Neural cell (in vitro differentiated cells): ENCODE results near the gene SLF2. TPM values are rescaled to one million over a fixed set of nuclear protein-coding genes. Genes with fewer than 3 reads are reported as not detected.

Experiments used
- H2AFZ ChIP-seq: fragments of 200-600, 300-800 bp; sonication (generic), shearing (Covaris generic); 2 replicates; pipeline ENCODE4 v1.6.0; 2014; ENCODE audit warnings: low read depth, mild to moderate bottlenecking, antibody characterized with exemption, low read length, moderate library complexity
- H3F3A ChIP-seq: fragments of 200-600 bp; shearing (Covaris generic); 2 replicates; pipeline ENCODE4 v1.6.1; 2016; ENCODE audit warnings: mild to moderate bottlenecking, moderate library complexity, mixed read lengths, antibody characterized with exemption, low read length; ENCODE audit not compliant: insufficient read depth, poor library complexity, severe bottlenecking
- H3K27ac ChIP-seq: fragments of 200-600, 300-800 bp; sonication (generic), shearing (Covaris generic); 2 replicates; pipeline ENCODE4 v1.5.1; 2014; ENCODE audit warnings: mild to moderate bottlenecking, low read length, moderate library complexity
- H3K27me3 ChIP-seq: fragments of 300-800, 200-600 bp; sonication (generic), shearing (Covaris generic); 2 replicates; pipeline ENCODE4 v1.6.0; 2014; ENCODE audit warnings: mild to moderate bottlenecking, low read depth, low read length, moderate library complexity; ENCODE audit not compliant: insufficient read depth
- H3K36me3 ChIP-seq: fragments of 300-800, 200-600 bp; sonication (generic), shearing (Covaris generic); 2 replicates; pipeline ENCODE4 v1.5.1; 2014; ENCODE audit warnings: mild to moderate bottlenecking, antibody characterized with exemption, low read length, moderate library complexity; ENCODE audit not compliant: insufficient read depth
- H3K4me2 ChIP-seq: fragments of 300-800, 200-600 bp; sonication (generic), shearing (Covaris generic); 2 replicates; pipeline ENCODE4 v1.6.0; 2014; ENCODE audit warnings: mild to moderate bottlenecking, low read length
- H3K4me3 ChIP-seq: fragments of 300-800, 200-600 bp; sonication (generic), shearing (Covaris generic); 2 replicates; pipeline ENCODE4 v1.5.1; 2014; ENCODE audit warnings: mild to moderate bottlenecking, low read length, moderate library complexity
- H3K79me2 ChIP-seq: fragments of 200-600 bp; shearing (Covaris generic); replicated peaks from 2 replicates; pipeline ENCODE4 v1.6.0; 2014; ENCODE audit warnings: mild to moderate bottlenecking, low read length, moderate library complexity; ENCODE audit not compliant: insufficient read depth
- H3K9ac ChIP-seq: fragments of 300-800, 200-600 bp; sonication (generic), shearing (Covaris generic); 2 replicates; pipeline ENCODE4 v1.6.1; 2016; ENCODE audit warnings: mild to moderate bottlenecking, low read length, mixed read lengths
- H3K9me2 ChIP-seq: fragments of 200-600 bp; shearing (Covaris generic); 2 replicates; pipeline ENCODE4 v1.6.1; 2016; ENCODE audit warnings: mild to moderate bottlenecking, low read length, mixed read lengths; ENCODE audit not compliant: insufficient read depth
- H3K9me3 ChIP-seq: fragments of 200-600, 300-800 bp; sonication (generic), shearing (Covaris generic); 2 replicates; pipeline ENCODE4 v1.6.1; 2016; ENCODE audit warnings: mild to moderate bottlenecking, mixed run types, low read length, moderate library complexity, mixed read lengths
- H4K20me1 ChIP-seq: fragments of 200-600 bp; shearing (Covaris generic); 2 replicates; pipeline ENCODE4 v1.6.1; 2016; ENCODE audit warnings: mild to moderate bottlenecking, mixed run types; ENCODE audit not compliant: insufficient read depth
- CTCF ChIP-seq: fragments of 450-650 bp; IDR thresholded peaks from 2 replicates; pipeline ENCODE4 v1.5.1; 2014; ENCODE audit warnings: antibody characterized with exemption, mild to moderate bottlenecking, moderate library complexity; ENCODE audit not compliant: poor library complexity, severe bottlenecking
- EP300 ChIP-seq: fragments of 450-650 bp; conservative IDR thresholded peaks from 2 replicates; pipeline ENCODE4 v1.6.1; 2014; ENCODE audit warnings: antibody characterized with exemption, mild to moderate bottlenecking, moderate library complexity; ENCODE audit not compliant: poor library complexity, severe bottlenecking
- EZH2 ChIP-seq: fragments of 200-600, 300-800 bp; shearing (Covaris generic), sonication (generic); IDR thresholded peaks from 2 replicates; pipeline ENCODE4 v1.6.1; 2014; ENCODE audit warnings: antibody characterized with exemption, low read length, borderline replicate concordance, mild to moderate bottlenecking; ENCODE audit not compliant: insufficient read depth, poor library complexity, severe bottlenecking
- MXI1 ChIP-seq: fragments of 450-650 bp; conservative IDR thresholded peaks from 2 replicates; pipeline ENCODE4 v1.6.1; 2014; ENCODE audit warnings: antibody characterized with exemption, mild to moderate bottlenecking; ENCODE audit not compliant: poor library complexity, severe bottlenecking
- POLR2AphosphoS5 ChIP-seq: IDR thresholded peaks from 2 replicates; pipeline ENCODE4 v1.6.1; 2012
- RAD21 ChIP-seq: fragments of 450-650 bp; conservative IDR thresholded peaks from 2 replicates; pipeline ENCODE4 v1.6.1; 2014; ENCODE audit warnings: antibody characterized with exemption, mild to moderate bottlenecking, moderate library complexity
- REST ChIP-seq: IDR thresholded peaks from 2 replicates; pipeline ENCODE4 v1.6.1; 2012; ENCODE audit warnings: borderline replicate concordance
- SMC3 ChIP-seq: fragments of 450-650 bp; conservative IDR thresholded peaks from 2 replicates; pipeline ENCODE4 v1.6.1; 2014; ENCODE audit warnings: antibody characterized with exemption, mild to moderate bottlenecking, moderate library complexity; ENCODE audit not compliant: poor library complexity
- TAF1 ChIP-seq: IDR thresholded peaks from 2 replicates; pipeline ENCODE4 v1.6.1; 2012; ENCODE audit warnings: low read depth
- polyA plus RNA-seq: library from polyadenylated mRNA; depleted of rRNA; stranded (reverse); fragments of >200 nt; gene quantifications from 2 replicates; pipeline ENCODE4 v1.2.3, GENCODE V29; 2014

The SLF2 gene
- polyA plus RNA-seq, 1 donor from 2014 or later: 43.0 TPM

GRCh38 chr10:100999742-101000126, 87.0 kb downstream of the SLF2 start, which contains the start of gene LZTS2:
LZTS2 (plus strand) TSS chr10:100999808; CDS start chr10:101002539, 2,731 bp downstream.
- Histone ChIP-seq H3K4me2 (peak within 1 kb of the TSS; percentile 88), H3K9me3 (no peaks in the 10 kb centered on the region), H3K27ac (peak within 1 kb of the TSS; percentile 85), H3K36me3 (no peaks in the 10 kb centered on the region), H3K9ac (peak within 1 kb of the TSS; percentile 96), H3K79me2 (peaks cover 22% of the 10 kb centered on the region), H2AFZ (peak within 1 kb of the TSS; percentile 85), H3K4me3 (peak within 1 kb of the TSS; percentile 88), H3F3A (no peaks in the 10 kb centered on the region), H3K27me3 (peaks cover 10% of the 10 kb centered on the region), H4K20me1 (no peaks in the 10 kb centered on the region), H3K9me2 (no peaks in the 10 kb centered on the region)
- TF ChIP-seq TAF1 (no peak), MXI1 (no peak), CTCF (no peak), SMC3 (no peak), EZH2 (no peak), EP300 (no peak), RAD21 (no peak), POLR2AphosphoS5 (no peak), REST (no peak)

- H2AFZ ChIP-seq: peak overlapping the region; percentile 51
- no peaks in the 10 kb centered on the region for H4K20me1 ChIP-seq
- H3K36me3 ChIP-seq: no peaks in the 10 kb centered on the region
- peak overlapping the region; percentile 53 for H3K27ac ChIP-seq
- peaks cover 10% of the 10 kb centered on the region for H3K27me3 ChIP-seq
- no peak for TF ChIP-seq EP300
- TF ChIP-seq EZH2: no peak
- peak; percentile 51 for TF ChIP-seq REST
- TF ChIP-seq SMC3: no peak
- no peak for TF ChIP-seq RAD21
- no peak for TF ChIP-seq CTCF
- TF ChIP-seq MXI1: no peak
- peaks cover 22% of the 10 kb centered on the region for H3K79me2 ChIP-seq
- peak overlapping the region; percentile 80 for H3K4me3 ChIP-seq
- H3K4me2 ChIP-seq: peak overlapping the region; percentile 88
- H3K9me3 ChIP-seq: no peaks in the 10 kb centered on the region
- H3F3A ChIP-seq: no peaks in the 10 kb centered on the region
- H3K9me2 ChIP-seq: no peaks in the 10 kb centered on the region
- peak overlapping the region; percentile 96 for H3K9ac ChIP-seq
Measured at GRCh38 chr10:101000127-101000914, 87.6 kb downstream of the SLF2 start.
